Caco-2 (cell line): Measurements from ENCODE around the gene SGF29. TPM values are rescaled to one million over a fixed set of nuclear protein-coding genes. Genes with fewer than 3 reads are reported as not detected.

Experiments
- BruUV-seq: library from RNA; stranded (reverse); fragments of 400-500 nt; replicated peaks from 2 replicates; lab custom pipeline; 2021; lab: Mats Ljungman, UMichigan
- CTCF ChIA-PET: fragments of 300-600 bp; sonication (Branson Sonifier 250); formaldehyde crosslinking; loops from one replicate; lab custom pipeline; 2022; ENCODE audit warnings: antibody characterized with exemption; lab: Charles Lee
- POLR2A ChIA-PET: fragments of 300-600 bp; sonication (Branson Sonifier 250); formaldehyde crosslinking; loops from one replicate; lab custom pipeline; 2022; ENCODE audit warnings: antibody characterized with exemption; lab: Charles Lee
- DNase-seq, 2 experiments: peaks; one replicate each; pipeline versions ENCODE4 v3.0.0 to v3.0.0-alpha.2; 2020 to 2022
- H3K27me3 ChIP-seq: replicated peaks from 2 replicates; pipeline ENCODE4 v1.6.0; 2011; ENCODE audit warnings: low read length; ENCODE audit not compliant: control insufficient read depth, insufficient read depth
- H3K36me3 ChIP-seq: 2 replicates; pipeline ENCODE4 v1.5.1; 2011; ENCODE audit warnings: low read length; ENCODE audit not compliant: control insufficient read depth, insufficient read depth
- H3K4me1 ChIP-seq: fragments of 250-450 bp; sonication (Bioruptor Pico); 2 replicates; pipeline ENCODE4 v1.5.1; 2020; ENCODE audit warnings: mild to moderate bottlenecking
- H3K4me3 ChIP-seq: 2 replicates; pipeline ENCODE4 v1.5.1; 2011; ENCODE audit warnings: low read depth, mild to moderate bottlenecking, control low read depth, low read length
- H3K9me3 ChIP-seq: fragments of 250-450 bp; sonication (Bioruptor Pico); 2 replicates; pipeline ENCODE4 v1.5.1; 2020; ENCODE audit warnings: mild to moderate bottlenecking, moderate library complexity
- H3K27ac Mint-ChIP-seq: one replicate; pipeline ENCODE4 v1.8.0; 2022; ENCODE audit warnings: mixed read lengths; ENCODE audit not compliant: unreplicated experiment
- H3K27me3 Mint-ChIP-seq: one replicate; pipeline ENCODE4 v1.8.0; 2022; ENCODE audit warnings: mixed read lengths; ENCODE audit not compliant: insufficient read depth, unreplicated experiment
- H3K36me3 Mint-ChIP-seq: one replicate; pipeline ENCODE4 v1.8.0; 2022; ENCODE audit warnings: mild to moderate bottlenecking, mixed read lengths; ENCODE audit not compliant: insufficient read depth, unreplicated experiment
- H3K4me1 Mint-ChIP-seq: one replicate; pipeline ENCODE4 v1.8.0; 2022; ENCODE audit warnings: low read depth, mixed read lengths; ENCODE audit not compliant: unreplicated experiment
- H3K4me3 Mint-ChIP-seq: one replicate; pipeline ENCODE4 v1.8.0; 2022; ENCODE audit warnings: mild to moderate bottlenecking, moderate library complexity, mixed read lengths; ENCODE audit not compliant: unreplicated experiment
- H3K9me3 Mint-ChIP-seq: one replicate; pipeline ENCODE4 v1.8.0; 2022; ENCODE audit warnings: mixed read lengths; ENCODE audit not compliant: unreplicated experiment
- CTCF ChIP-seq, 2 experiments: fragments of 200-600 bp in 1 of 2; IDR thresholded peaks; 1 replicate in 1 of 2; 2 replicates in 1 of 2; pipeline versions ENCODE4 v1.5.1 to v1.8.0; 2011 to 2022; ENCODE audit warnings: antibody characterized with exemption in 1 of 2, control low read depth in 1 of 2, inconsistent platforms in 1 of 2, low read depth in 1 of 2, low read length in 1 of 2, mild to moderate bottlenecking in 1 of 2, moderate library complexity in 1 of 2; ENCODE audit not compliant: insufficient read depth in 1 of 2, severe bottlenecking in 1 of 2, unreplicated experiment in 1 of 2
- intact Hi-C: fragments of 100-400 bp; cut with micrococcal nuclease; formaldehyde crosslinking; loops from one replicate; pipeline ENCODE4 v1.10.0; 2022; ENCODE audit not compliant: unreplicated experiment
- total RNA-seq: library from RNA; stranded (reverse); gene quantifications from 2 replicates; pipeline ENCODE4 v1.2.3, GENCODE V29; 2022

Gene SGF29
- total RNA-seq, 1 experiment from 2014 or later, result 29.8 TPM

DNA sequence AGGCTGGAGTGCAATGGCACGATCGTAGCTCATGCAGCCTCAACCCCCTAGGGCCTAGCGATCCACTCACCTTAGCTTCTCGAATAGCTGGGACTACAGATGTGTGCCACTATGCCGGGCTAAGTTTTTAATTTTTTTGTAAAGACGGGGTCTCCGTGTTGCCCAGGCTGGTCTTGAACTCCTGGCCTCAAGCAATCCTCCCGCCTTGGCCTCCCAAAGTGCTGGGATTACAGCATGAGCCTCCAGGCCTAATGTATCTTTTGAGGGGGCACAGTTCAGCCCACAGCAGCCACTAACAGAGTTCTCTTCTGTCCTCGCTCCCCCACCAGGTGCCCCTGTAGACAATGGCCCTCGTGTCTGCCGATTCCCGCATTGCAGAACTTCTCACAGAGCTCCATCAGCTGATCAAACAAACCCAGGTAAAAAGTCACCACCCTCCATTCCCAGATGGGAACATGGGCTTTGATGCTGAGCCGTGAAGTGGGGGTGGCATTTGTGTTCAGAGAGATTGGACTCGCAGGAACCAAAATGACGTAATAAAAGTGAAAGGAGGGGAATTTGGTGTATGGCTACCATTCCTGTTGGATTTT lies 27.1 kb downstream of the SGF29 start:
- intact Hi-C loops, result no loop called here
- no peaks in the 10 kb centered on the region for H3K9me3 Mint-ChIP-seq
- ChIA-PET POLR2A (interaction anchor here (0.6 kb wide), 1 partner anchor 12 kb away, joined by 5 read pairs; no protein-coding TSS in a partner anchor), CTCF (no interaction called here)
- no peak overlapping the region for H3K27ac Mint-ChIP-seq
- no peaks in the 10 kb centered on the region for H3K4me1 ChIP-seq
- peaks cover 10% of the 10 kb centered on the region for H3K36me3 Mint-ChIP-seq
- H3K36me3 ChIP-seq, result no peaks in the 10 kb centered on the region; the same call in 1 of the 2 replicates
- no peak overlapping the region for H3K4me3 ChIP-seq
- no peak overlapping the region for H3K4me3 Mint-ChIP-seq
- no TSS peak for BruUV-seq
- H3K27me3 Mint-ChIP-seq, result no peaks in the 10 kb centered on the region
- DNase-seq, result no peak
- TF ChIP-seq CTCF (IDR thresholded peaks at IDR 0.05; ENCODE audit: insufficient read depth in 1 of 2, low read depth in 1 of 2, low read length in 1 of 2, severe bottlenecking in 1 of 2, unreplicated experiment in 1 of 2), result no peak
- no peaks in the 10 kb centered on the region for H3K27me3 ChIP-seq
- H3K4me1 Mint-ChIP-seq, result no peaks in the 10 kb centered on the region
- no peaks in the 10 kb centered on the region for H3K9me3 ChIP-seq

DNA sequence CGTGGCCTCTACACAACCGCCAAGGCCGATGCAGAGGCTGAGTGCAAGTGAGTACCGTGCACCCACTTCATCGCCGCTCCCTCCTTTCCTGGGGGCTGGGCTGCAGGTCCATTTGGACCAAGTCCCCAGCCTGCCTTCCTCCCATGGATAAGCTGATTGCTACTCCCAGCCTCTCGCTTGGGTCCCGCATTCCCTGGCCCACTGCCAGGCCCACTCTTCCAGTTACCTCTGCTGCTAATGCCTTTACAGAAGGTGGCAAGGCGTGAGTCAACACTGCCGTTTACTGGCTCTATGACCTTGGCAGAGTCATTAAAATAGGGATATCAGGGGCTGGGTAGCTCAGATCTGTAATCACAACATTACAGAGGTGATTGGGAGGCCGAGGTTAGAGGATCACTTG lies 32.0 kb downstream of the SGF29 start:
- no peak overlapping the region for H3K4me3 Mint-ChIP-seq
- H3K27me3 ChIP-seq, result no peaks in the 10 kb centered on the region
- intact Hi-C loops, result no loop called here
- no peaks in the 10 kb centered on the region for H3K9me3 Mint-ChIP-seq
- no peak for DNase-seq
- BruUV-seq, result no TSS peak
- POLR2A ChIA-PET, result no interaction called here
- H3K36me3 ChIP-seq, result no peaks in the 10 kb centered on the region; the same call in 1 of the 2 replicates
- H3K27ac Mint-ChIP-seq, result no peak overlapping the region
- CTCF ChIA-PET, result no interaction called here
- H3K4me3 ChIP-seq, result no peak overlapping the region
- no peak for TF ChIP-seq CTCF (IDR thresholded peaks at IDR 0.05; ENCODE audit: insufficient read depth in 1 of 2, low read depth in 1 of 2, low read length in 1 of 2, severe bottlenecking in 1 of 2, unreplicated experiment in 1 of 2)
- no peaks in the 10 kb centered on the region for H3K4me1 ChIP-seq
- no peaks in the 10 kb centered on the region for H3K9me3 ChIP-seq
- H3K4me1 Mint-ChIP-seq, result no peaks in the 10 kb centered on the region
- H3K36me3 Mint-ChIP-seq, result peaks cover 13% of the 10 kb centered on the region
- H3K27me3 Mint-ChIP-seq, result no peaks in the 10 kb centered on the region

DNA sequence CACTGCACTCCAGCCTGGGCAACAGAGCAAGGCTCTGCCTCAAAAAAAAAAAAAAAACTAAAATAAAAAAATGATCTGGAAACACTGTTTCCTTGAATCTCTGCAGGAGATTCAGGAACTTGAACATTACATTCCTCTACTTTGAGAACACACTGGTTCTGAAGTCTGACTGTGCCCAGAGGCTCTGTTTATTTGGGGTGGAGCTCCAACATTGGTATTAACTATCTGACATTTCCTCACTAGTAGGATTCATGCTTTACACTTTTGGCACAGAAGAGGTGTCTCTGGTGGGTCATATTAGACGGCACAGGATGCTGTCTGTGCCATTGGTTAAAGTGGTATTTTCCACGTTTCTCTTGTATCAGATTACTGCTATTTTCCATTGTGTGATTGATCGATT lies 32.7 kb downstream of the SGF29 start:
- DNase-seq, result no peak
- POLR2A ChIA-PET, result no interaction called here

More for the DNA sequence above, 32.7 kb downstream of the SGF29 start:
- H3K36me3 ChIP-seq, result no peaks in the 10 kb centered on the region; the same call in 1 of the 2 replicates
- H3K4me3 Mint-ChIP-seq, result no peak overlapping the region
- no peaks in the 10 kb centered on the region for H3K27me3 ChIP-seq
- intact Hi-C loops, result no loop called here
- no peaks in the 10 kb centered on the region for H3K9me3 ChIP-seq
- no TSS peak for BruUV-seq
- no peaks in the 10 kb centered on the region for H3K27me3 Mint-ChIP-seq
- no peaks in the 10 kb centered on the region for H3K4me1 Mint-ChIP-seq
- H3K4me3 ChIP-seq, result no peak overlapping the region
- no peak for TF ChIP-seq CTCF (IDR thresholded peaks at IDR 0.05; ENCODE audit: insufficient read depth in 1 of 2, low read depth in 1 of 2, low read length in 1 of 2, severe bottlenecking in 1 of 2, unreplicated experiment in 1 of 2)
- peaks cover 13% of the 10 kb centered on the region for H3K36me3 Mint-ChIP-seq
- H3K27ac Mint-ChIP-seq, result no peak overlapping the region
- no peaks in the 10 kb centered on the region for H3K4me1 ChIP-seq
- CTCF ChIA-PET, result no interaction called here
- H3K9me3 Mint-ChIP-seq, result no peaks in the 10 kb centered on the region
